ENCODE results near the gene DNAH8.

The DNAH8 gene

GRCh38 chr6:38716825-38717224 is 1.7 kb downstream of the DNAH8 start:
- H3F3A ChIP-seq (ENCODE audit: control insufficient read depth, insufficient read depth): no peaks in the 10 kb centered on the region
- no peaks in the 10 kb centered on the region for H3K4me1 ChIP-seq (ENCODE audit: control insufficient read depth, low read length)
- no peak overlapping the region for H3K4me3 ChIP-seq (ENCODE audit: low read length)
- TF ChIP-seq EZH2phosphoT487 (IDR thresholded peaks at IDR 0.05; ENCODE audit: borderline replicate concordance, low read length) (no peak), CTCF (IDR thresholded peaks at IDR 0.05; ENCODE audit: low read depth, low read length, poor library complexity, severe bottlenecking) (no peak)
- H3K9me2 ChIP-seq (replicated peaks; ENCODE audit: control insufficient read depth, low read length): no peaks in the 10 kb centered on the region
- H3K9me3 ChIP-seq (ENCODE audit: control insufficient read depth, insufficient read depth, low read length): no peaks in the 10 kb centered on the region
- no peaks in the 10 kb centered on the region for H4K20me1 ChIP-seq (ENCODE audit: control insufficient read depth, insufficient read depth, low read depth, low read length)
- H3K79me2 ChIP-seq (ENCODE audit: control insufficient read depth, low read length): no peaks in the 10 kb centered on the region
- peaks cover 53% of the 10 kb centered on the region for H3K27me3 ChIP-seq (ENCODE audit: control insufficient read depth, low read length)
- H3K4me2 ChIP-seq (ENCODE audit: low read length): no peak overlapping the region
- no peaks in the 10 kb centered on the region for H3K36me3 ChIP-seq (ENCODE audit: control insufficient read depth, low read length)
- no peak overlapping the region for H3K27ac ChIP-seq (ENCODE audit: low read depth, low read length)

GRCh38 chr6:38719358-38719757 is 4.2 kb downstream of the DNAH8 start:
- H3K9me2 ChIP-seq (replicated peaks; ENCODE audit: control insufficient read depth, low read length): no peaks in the 10 kb centered on the region
- H3K9me3 ChIP-seq (ENCODE audit: control insufficient read depth, insufficient read depth, low read length): no peaks in the 10 kb centered on the region
- H3K27me3 ChIP-seq (ENCODE audit: control insufficient read depth, low read length): peaks cover 35% of the 10 kb centered on the region
- no peak overlapping the region for H3K4me3 ChIP-seq (ENCODE audit: low read length)
- H4K20me1 ChIP-seq (ENCODE audit: control insufficient read depth, insufficient read depth, low read depth, low read length): no peaks in the 10 kb centered on the region
- H3K36me3 ChIP-seq (ENCODE audit: control insufficient read depth, low read length): no peaks in the 10 kb centered on the region
- H3K27ac ChIP-seq (ENCODE audit: low read depth, low read length): no peak overlapping the region
- H3K4me2 ChIP-seq (ENCODE audit: low read length): no peak overlapping the region
- TF ChIP-seq EZH2phosphoT487 (IDR thresholded peaks at IDR 0.05; ENCODE audit: borderline replicate concordance, low read length): no peak
- no peak for TF ChIP-seq CTCF (IDR thresholded peaks at IDR 0.05; ENCODE audit: low read depth, low read length, poor library complexity, severe bottlenecking)
- H3F3A ChIP-seq (ENCODE audit: control insufficient read depth, insufficient read depth): no peaks in the 10 kb centered on the region
- H3K4me1 ChIP-seq (ENCODE audit: control insufficient read depth, low read length): no peaks in the 10 kb centered on the region
- no peaks in the 10 kb centered on the region for H3K79me2 ChIP-seq (ENCODE audit: control insufficient read depth, low read length)

GRCh38 chr6:38720295-38720694 is 5.2 kb downstream of the DNAH8 start:
- Histone ChIP-seq H3K27me3 (ENCODE audit: control insufficient read depth, low read length) (peaks cover 28% of the 10 kb centered on the region), H3K4me1 (ENCODE audit: control insufficient read depth, low read length) (no peaks in the 10 kb centered on the region), H3K9me3 (ENCODE audit: control insufficient read depth, insufficient read depth, low read length) (no peaks in the 10 kb centered on the region), H3K36me3 (ENCODE audit: control insufficient read depth, low read length) (no peaks in the 10 kb centered on the region), H3F3A (ENCODE audit: control insufficient read depth, insufficient read depth) (no peaks in the 10 kb centered on the region), H4K20me1 (ENCODE audit: control insufficient read depth, insufficient read depth, low read depth, low read length) (no peaks in the 10 kb centered on the region), H3K27ac (ENCODE audit: low read depth, low read length) (no peak overlapping the region), H3K79me2 (ENCODE audit: control insufficient read depth, low read length) (no peaks in the 10 kb centered on the region), H3K9me2 (replicated peaks; ENCODE audit: control insufficient read depth, low read length) (no peaks in the 10 kb centered on the region), H3K4me3 (ENCODE audit: low read length) (no peak overlapping the region), H3K4me2 (ENCODE audit: low read length) (no peak overlapping the region)
- no peak for TF ChIP-seq EZH2phosphoT487 (IDR thresholded peaks at IDR 0.05; ENCODE audit: borderline replicate concordance, low read length)
- no peak for TF ChIP-seq CTCF (IDR thresholded peaks at IDR 0.05; ENCODE audit: low read depth, low read length, poor library complexity, severe bottlenecking)

GRCh38 chr6:38722038-38722437 is 6.9 kb downstream of the DNAH8 start:
- H3K9me2 ChIP-seq (replicated peaks; ENCODE audit: control insufficient read depth, low read length): no peaks in the 10 kb centered on the region
- H3F3A ChIP-seq (ENCODE audit: control insufficient read depth, insufficient read depth): no peaks in the 10 kb centered on the region
- TF ChIP-seq EZH2phosphoT487 (IDR thresholded peaks at IDR 0.05; ENCODE audit: borderline replicate concordance, low read length): no peak
- TF ChIP-seq CTCF (IDR thresholded peaks at IDR 0.05; ENCODE audit: low read depth, low read length, poor library complexity, severe bottlenecking): no peak
- H3K27me3 ChIP-seq (ENCODE audit: control insufficient read depth, low read length): peaks cover 19% of the 10 kb centered on the region
- no peaks in the 10 kb centered on the region for H3K79me2 ChIP-seq (ENCODE audit: control insufficient read depth, low read length)
- no peaks in the 10 kb centered on the region for H3K9me3 ChIP-seq (ENCODE audit: control insufficient read depth, insufficient read depth, low read length)
- no peaks in the 10 kb centered on the region for H3K36me3 ChIP-seq (ENCODE audit: control insufficient read depth, low read length)
- H3K27ac ChIP-seq (ENCODE audit: low read depth, low read length): no peak overlapping the region
- no peaks in the 10 kb centered on the region for H3K4me1 ChIP-seq (ENCODE audit: control insufficient read depth, low read length)
- H3K4me3 ChIP-seq (ENCODE audit: low read length): no peak overlapping the region
- no peak overlapping the region for H3K4me2 ChIP-seq (ENCODE audit: low read length)
- no peaks in the 10 kb centered on the region for H4K20me1 ChIP-seq (ENCODE audit: control insufficient read depth, insufficient read depth, low read depth, low read length)
